Myocyte (in vitro differentiated cells): Measurements from ENCODE around the gene MST1R. TPM values are rescaled to one million over a fixed set of nuclear protein-coding genes. Genes with fewer than 3 reads are reported as not detected.
"Not testable (repeated sequence)": the region's sequence is repeated elsewhere in the genome, so short reads cannot be mapped to it uniquely, and the experiment has no call there.

ENCODE experiments used
- DNase-seq: peaks from one replicate; pipeline ENCODE4 v3.0.0-alpha.2; 2012; ENCODE audit warnings: low read depth
- total RNA-seq: library from RNA; depleted of rRNA; stranded (reverse); fragments of >200 nt; gene quantifications from 2 replicates; pipeline ENCODE4 v1.2.3, GENCODE V29; 2014

Gene MST1R
- total RNA-seq, 1 donor from 2014 or later = 0.27 TPM

DNA sequence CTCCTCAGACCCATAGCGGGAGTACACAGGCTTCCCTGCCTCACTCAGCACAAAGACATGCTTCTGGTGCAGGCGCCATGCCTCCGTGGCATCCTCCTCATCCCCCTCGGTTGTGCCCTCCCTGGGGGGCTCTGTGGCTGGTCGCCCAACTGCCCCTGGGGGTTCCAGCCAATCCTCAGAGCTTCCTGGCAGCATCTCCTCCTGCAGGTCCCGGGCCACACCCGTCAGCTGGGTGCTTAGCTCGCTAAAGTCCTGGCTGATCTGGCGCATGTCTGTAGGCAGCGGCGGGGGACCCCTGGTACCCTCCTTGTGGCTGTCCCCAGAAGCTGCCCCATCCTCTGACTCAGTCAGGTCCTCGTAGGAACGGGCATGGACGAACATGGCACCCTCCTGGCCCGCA is 7.9 kb upstream of the MST1R start:
- DNase-seq = no peak

DNA sequence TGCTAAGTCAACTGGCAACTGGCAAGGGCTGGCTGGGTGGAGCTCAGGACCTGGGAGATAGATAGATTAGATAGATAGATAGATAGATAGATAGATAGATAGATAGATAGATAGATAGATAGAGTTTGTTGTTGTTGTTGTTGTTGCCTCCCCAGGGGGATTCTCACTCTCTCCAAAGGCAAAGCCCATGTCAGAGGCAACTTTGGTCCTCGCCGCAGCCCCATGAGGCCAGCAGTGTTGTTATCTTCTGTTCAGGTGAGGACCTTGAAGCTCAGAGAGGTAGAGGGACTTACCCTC is 7.4 kb upstream of the MST1R start:
- no peak for DNase-seq

DNA sequence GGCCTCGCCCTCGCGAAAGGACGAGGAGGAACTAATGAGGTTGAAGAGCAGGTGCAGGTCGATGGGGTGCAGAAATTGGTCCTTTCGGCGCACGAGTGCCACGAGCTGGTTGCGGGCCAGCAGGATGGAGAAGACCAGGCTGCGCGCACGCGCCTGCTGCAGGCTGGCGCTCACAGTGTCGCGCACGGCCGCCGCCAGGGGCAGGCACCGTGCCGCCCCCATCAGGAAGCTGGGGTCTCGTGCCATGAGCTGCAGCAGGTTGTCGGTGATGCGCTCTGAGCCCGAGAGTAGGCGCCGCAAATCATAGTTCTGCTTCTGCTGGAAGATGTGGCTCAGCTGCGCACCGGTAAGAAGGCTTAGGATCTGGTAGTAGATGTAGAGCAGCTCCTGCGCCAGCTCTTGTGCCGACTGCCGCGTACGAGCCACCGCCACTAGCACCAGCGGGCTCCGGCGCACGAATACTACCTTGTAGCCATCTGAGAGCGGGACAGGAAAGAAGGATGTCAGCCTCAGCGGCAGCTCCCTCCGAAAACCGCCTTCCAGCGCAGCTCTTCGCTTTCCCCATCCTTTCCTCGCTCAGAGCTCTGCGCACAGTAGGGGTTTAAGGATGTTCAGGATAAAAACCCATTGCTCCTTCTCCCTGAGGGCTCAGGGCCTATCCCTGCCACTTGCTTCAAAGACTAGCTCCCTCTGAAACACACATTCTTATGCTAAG is 6.9 kb upstream of the MST1R start:
- no peak for DNase-seq

DNA sequence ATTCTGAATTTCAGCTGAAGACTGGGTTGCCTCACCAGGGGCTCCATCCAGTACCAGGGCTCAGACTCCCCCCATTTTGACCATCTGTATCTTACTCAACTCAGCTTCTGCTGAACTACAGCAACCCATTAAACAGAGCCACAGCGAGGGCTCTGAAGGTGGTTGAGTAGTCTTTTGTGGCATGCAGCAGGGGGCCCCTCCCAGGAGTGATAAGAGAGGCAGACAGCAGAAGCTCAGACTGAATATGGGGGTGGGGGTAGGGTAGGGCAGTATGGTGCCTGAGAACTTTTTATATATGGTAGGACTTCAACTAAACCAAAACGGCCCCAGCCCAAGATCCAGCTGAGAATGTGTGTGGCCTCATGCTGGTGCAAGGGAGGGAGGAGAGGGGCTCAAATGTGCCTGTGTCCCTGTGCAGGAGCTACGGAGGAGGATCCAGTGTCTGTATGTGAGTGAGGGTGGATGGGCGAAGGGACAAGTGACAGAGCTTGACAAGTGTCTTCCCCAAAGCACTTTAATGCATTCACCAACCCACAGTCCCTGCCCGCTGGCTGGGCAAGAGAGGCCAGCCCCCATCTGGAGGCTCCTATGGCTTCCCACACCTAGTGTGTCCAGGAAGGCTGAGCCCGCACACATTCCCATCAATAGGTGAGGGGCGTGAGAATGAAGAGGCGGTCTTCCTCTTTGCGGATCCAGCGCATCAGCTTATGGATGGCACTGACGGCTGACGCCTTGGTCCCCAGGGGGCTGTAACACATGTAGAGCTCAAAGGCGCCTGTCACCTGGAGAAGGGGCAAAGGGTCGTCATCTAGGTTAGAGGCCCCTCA is 4.9 kb upstream of the MST1R start:
- DNase-seq = no peak

DNA sequence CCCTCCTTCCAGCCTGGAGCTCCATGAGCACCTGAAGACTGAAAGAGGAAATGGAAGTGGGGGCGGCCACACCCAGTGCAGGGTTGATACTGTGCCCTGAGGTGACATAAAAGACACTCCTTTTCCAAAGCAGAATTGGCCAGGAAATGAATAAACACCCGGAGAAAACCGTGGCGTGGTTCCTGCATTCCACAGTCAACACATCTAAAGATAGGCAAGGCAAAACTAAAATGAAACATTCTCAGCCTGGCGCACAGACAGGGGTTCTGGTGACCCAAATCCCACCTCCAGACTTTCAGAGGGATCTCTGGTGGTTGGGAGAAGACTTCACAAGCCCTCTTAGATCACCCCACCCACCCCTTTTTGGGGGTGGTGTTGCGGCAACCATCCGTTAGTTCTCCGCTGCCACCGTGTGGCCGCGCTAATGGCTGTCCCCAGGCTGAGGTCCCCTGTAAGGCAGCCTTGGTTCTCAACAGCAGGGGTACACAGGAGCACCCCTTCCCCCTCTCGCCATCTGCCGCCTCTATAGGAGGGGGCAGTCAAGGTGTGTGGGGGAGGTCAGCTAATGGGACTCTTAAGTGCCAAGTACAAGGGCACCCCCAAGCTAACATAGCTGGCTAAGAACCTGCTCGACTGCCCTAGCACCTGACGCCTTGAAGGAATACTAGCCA is 2.5 kb upstream of the MST1R start:
- peak; percentile 56 for DNase-seq

DNA sequence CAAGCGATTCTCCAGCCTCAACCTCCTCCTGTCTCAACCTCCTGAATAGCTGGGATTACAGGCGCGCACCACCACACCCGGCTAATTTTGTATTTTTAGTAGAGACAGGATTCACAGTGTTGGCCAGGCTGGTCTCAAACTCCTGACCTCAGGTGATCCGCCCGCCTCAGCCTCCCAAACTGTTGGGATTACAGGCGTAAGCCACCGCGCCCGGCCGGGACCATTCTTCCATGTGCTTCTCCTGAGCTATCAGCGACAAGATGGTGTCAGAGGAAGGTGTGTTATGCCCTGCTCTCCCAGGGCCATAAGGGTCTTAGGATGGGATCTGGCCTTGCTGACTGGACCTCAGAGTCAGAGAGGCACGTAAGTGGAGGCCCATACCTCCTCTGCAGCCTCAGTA is 775 bp upstream of the MST1R start:
- DNase-seq = not testable (repeated sequence)

DNA sequence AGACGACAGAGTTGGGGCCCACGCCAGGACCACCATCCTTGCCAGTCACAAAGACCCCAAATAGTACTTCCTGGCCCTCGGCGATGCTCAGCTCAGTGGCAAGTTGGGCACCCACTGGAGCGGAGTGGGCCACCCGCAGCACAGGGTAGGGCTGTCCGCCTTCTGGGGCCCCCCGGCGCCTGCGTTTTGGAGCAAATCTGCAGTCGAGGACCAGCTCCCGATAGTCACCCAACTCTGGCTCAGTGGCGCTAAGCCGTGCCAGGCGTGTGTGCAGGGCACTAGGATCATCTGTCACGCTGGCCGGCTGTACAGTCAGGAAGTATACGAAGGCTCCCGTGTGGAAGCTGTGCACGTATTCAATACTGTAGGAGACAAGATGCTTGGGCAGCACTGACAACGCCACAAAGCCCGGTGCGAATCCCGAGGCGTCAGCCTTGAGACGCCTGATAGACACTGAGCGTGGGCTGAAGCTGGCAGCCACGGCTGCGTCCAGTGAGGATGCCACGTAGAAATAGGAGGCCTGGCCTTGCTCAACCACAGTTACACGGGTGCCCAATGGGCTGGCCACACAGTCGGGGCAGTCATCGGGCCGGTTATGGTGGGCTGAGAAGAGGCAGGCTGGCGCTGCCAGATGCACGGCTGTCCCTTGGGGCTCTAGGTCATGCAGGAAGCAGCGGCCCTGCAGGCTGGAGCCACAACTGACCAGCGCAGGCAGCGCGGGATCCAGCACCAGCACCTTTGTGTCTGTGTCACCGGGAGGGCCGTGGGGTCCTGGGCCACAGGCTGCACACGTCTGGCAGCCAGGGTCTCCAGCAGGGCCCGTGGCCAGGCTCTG is 945 bp downstream of the MST1R start:
- DNase-seq = no peak

DNA sequence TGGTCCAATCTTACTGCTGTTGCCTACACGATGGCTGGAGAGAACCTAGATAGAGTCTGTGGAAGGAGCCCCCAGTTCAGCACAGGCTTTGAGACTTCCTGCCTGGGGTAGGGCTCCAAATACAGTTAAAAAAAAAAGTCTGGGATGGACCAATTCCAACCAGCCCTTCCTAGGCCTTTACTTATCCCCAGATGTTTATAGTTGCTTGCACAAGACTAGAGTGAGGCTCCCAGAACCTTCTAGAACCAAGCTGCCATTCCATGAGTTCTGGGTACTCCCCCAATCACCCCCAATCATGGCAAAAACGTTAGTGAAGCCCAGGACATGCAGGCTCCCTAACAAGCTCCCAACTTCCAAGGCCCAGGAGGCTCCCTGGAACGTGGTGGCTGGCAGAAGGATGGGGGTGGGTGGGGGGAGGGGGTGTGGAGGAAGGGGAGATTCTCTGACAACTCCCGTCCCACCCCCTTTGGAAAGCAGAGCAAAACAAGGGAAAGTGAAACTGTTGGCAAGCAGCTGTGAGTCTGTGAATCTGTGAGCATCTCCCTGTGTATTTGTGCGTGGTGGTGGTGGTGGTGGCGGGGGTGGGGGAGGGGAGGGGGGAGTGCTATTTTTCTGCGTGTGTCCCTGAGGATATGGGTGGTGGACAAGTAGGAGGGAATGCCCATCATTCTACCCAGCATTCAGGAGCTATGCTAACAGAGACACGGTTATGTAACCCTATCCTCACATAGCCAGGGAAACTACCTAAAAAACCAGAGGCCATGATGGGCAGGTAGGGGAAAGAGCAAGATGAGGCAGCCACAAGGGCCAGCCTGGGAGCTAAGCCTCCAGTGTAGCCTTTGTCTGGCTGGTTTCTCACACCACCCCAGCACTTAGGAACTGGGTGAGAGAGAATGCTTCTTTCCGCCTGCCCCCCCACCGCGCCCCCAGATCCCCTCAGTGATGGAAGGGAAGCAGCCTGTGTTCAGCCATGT is 2.0 kb downstream of the MST1R start:
- DNase-seq = no peak

DNA sequence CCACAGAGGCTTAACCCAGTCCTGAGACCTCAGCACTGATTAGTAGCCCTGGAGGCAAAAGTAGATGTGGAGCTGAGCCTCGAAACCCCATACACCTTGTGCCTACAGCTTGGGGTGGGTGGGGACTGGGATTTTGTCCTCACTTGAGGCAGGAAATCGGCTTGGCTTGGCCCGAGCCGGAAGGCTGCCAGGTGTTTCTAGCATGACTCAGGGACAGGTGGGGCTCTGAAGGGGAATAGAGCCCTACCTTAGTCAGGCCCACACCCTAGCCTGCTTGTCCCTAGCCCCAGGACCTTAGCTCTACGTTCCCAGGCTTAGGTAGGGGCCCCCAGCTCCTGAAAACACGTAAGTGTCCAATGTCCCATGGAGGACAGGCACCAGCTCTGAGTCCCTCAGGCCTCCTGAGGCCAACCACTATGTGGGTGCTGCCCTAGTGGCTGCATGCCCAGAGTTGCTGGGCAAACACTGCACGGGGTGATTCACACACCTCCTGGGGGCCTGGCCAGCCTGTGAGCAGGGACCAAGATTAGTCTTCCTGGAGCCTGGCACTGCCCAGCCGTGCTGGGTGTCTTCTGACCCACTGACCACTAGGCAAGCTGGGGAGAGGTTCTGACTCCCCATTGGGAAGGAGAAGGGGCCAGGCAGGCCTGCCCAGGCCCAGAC is 3.1 kb downstream of the MST1R start:
- peak; percentile 83 for DNase-seq

DNA sequence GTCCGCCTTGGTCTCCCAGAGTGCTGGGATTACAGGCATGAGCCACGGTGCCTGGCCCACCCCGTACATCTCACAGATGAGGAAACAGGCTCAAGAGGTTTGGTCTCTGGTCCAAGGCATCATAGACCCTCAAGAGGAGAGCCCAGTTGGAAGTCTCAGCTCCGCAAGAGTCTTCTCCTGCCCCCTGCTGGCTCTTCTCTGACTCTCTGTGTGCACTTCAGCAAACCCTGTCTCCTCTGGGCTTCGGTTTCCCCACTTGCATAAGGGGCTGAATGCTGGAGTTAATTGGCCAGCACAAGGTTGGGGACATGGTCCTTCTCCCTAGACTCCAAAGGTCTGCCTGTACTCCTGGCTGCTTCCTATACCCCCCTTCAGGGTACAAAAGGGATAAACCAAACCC is 3.9 kb downstream of the MST1R start:
- no peak for DNase-seq

DNA sequence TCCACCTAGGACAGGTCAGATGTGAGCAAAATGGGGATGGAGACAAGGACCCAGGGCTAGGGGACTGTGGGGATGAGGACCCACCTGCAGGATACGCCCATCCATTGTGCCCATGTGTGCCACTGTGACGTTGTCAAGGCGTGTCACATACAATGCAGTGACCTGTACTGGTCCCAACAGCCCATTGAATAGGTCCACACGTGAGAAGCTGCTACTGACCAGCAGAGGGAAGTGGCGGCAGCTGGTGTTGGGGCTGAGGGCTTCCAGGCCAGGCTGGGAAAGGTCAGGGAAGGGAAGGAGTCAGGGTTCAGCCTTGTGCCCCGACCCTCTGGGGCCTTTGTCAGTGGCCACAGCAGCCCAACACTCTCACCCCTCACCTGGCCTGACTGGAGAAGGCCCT is 4.7 kb downstream of the MST1R start:
- DNase-seq = no peak

DNA sequence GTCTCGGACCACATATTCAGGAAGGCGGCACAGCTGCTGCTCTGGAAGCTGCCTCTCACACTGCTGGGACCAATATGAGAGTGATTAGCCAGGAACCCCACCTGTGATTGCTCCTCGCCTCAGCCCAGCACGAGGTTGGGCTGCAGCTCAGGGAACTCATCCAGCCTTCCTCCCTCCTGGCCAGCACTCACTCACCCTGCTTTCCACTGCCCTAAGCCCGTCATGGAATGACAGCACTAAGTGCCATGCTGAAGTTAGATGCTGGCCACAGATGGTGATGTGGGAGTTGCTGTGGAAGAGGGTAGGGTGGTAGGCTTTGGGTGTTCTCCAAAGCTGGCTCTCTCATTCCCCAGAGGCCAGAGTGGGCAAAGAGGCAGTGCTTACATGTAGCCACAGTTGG is 7.3 kb downstream of the MST1R start:
- no peak for DNase-seq

DNA sequence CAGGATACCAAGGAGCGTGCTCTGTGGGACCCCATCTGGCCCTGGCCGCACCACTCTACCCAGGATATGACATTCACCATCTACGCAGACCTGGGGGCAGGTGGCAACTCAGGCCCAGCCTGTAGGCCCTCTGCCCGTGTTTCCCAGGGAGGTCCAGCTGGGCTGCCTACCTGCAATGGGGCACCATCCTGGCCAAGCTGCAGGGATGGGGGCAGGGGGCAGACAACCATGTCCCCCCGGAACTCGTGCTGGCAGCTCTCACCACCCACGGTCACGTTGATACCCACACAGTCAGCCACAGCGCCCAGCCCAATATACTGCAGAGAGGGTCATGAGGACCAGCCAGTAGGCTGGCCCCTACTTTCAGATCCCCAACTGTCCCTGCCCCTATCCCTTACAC is 7.9 kb downstream of the MST1R start:
- no peak for DNase-seq

DNA sequence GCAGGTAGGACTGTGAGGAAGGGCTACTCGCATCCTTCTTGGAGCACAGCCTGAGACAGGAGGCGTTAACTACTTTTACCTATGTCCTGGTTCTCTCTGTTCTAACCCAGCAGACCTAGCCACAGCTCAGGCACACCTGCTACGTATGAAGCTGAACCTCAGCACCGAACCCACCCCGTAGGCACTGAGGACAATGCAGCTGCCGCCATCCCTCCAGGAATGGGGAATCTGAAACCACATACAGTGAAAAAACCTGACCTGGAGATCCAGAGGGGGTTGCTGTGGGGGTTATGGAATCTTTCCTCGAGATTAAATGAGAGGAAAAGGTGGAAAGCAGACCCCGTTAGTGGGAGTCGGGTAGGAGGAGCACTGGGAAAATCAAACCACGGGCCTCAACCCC is 14.4 kb downstream of the MST1R start:
- DNase-seq = peak; percentile 53

DNA sequence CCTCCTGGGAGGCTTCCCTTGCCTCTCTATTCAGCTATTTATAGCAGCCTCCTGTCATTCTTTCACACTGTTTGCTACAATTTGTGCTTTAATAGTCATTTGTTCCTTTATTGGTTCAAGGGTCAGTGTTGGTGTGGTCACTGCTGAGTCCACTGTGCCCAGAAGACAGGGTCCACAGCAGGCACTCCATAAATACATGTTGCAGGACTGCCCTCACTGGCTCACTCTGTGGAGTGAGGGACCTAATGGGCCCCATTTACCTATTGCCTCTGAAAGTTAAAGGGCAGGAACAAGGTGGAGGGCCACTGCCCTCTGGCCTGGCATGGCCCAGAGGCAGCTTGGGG is 16.8 kb downstream of the MST1R start:
- no peak for DNase-seq

DNA sequence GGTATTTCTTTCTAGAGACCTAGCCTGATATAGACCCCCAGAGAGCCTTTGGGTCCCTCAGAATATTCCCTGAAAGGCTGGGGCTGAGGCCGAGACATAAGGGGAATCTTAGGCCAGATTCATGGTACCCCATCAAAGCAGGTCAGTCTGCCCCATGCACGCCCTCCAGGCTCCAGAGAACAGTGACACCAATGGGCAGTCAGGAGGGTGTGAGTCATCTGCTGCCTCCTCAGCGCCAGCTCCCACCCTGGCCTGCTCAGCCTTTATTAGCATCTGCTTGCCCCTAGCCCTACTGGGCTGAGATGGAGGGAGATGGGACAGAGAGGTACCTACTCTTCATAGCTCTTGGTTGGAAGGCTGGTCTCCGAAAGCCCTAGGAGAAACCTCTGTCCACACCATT is 19.7 kb downstream of the MST1R start:
- no peak for DNase-seq

DNA sequence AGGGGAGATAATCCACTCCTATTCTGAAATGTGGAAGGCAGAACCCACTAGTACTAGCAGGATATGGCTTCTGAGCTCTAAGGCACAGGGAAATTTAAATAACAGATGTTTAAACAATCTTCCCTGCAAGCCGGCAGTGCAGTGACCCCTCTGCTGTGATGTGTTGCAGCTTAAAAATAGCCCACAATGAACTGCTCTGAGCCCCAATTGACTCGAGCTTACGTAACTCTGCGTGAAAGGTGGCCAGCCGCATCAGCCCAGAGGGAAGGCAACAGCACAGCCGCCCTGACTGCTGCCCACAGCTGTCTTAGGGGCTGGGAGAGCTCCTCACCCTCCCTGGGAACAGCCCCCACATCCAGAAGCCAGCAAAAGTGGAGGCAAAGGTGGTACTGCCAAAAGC is 21.5 kb downstream of the MST1R start:
- peak; percentile 45 for DNase-seq

DNA sequence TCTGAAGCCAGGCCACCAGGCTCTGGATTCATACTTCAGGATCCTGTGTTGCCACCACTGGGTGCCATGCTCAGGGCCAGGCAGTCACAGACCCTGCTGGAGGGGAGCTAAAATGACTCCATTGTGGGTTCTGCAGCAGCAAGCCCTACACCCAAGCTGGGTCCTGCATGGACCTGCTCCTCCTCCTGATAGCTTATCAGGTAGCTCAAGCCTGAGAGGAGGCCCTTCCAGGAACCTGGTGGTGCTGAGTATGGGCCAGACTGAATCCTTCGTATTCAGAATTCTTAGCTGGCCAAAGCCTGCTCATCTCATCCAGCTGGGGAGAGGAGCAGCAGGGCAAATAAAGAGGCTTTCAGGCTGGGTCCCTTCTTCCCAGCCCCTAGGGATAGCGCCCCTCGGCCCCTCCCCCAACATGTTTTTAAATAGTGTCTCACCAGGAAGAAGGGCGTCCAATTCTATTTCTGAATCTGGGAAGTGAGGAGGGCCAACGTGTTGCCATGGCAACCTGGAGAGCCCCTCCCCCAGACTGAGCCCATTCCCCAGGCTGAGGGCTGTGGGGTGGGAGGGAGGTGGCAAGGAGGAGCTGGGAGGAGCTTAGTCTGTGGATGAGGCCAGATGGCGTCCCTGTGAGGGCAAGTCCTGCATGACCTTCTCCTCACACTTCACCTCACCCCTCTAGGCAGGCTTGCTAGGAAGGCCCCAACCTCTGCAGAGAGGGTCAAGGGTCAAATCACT is 22.9 kb downstream of the MST1R start:
- DNase-seq = no peak

DNA sequence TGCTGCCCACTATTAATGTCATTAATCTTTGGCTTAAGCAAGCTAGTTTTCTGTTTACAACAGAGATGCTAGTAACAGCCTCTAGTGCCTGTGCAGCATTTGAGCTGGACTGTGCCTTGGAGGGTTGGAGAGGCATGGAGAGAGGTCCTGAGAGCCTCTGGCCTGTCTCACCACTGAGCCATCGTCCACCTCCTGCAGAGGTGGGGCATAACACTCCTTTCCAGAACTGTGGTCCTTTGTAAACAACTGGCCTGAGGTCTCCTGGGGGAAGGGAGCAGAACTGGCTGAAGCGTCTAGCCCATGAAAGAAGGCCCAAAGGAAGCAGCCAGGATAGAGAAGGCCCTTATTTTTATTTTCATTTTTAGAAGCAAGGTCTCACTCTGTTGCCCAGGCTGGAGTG is 24.0 kb downstream of the MST1R start:
- DNase-seq = no peak
